ENCODE measurements around the gene C2orf66.

The C2orf66 gene

DNA sequence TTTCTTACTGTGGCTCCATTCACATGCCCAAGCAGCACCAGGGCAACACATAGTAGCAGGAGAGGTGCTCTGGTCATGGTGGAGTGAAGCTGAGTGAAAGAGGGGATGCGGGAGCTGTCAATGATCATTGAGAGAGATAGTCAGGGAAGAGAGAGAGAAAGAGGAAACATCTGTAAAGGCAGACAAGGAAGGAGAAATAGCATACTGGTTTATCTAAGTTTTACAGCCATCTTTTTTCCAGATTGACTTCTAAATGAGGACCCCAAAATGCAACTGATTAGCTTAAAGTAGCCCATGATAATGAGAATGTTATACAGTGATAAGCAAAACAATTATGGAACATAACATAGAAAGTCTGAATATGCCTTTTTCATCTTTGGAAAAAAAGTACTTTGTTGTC, at the start of gene C2orf66:
Gene C2orf66, minus strand, starts transcription at position 96 of the 400 bp plus-strand sequence. Its CDS starts 19 bp downstream, at position 77.
- no peak for DNase-seq

DNA sequence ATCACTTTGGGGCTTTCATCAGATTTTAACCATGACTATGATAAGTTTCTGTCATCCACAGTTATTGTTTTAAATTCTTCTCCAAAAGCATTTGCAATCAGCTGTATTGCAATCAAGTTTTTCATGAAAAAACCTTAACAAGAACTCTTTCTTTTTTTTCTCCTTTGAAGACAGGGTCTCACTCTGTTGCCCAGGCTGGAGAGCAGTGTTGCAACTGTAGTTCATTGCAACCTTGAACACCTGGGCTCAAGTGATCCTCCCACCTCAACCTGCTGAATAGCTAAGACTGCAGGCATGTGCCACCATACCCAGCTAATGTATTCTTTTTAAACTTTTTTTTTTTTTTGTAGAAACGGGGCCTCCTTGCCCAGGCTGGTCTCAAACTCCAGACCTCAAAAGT, 45.5 kb upstream of the C2orf66 start:
- no peak for DNase-seq

- DNase-seq, result no peak
Measured at GRCh38 chr2:196853301-196854087, 44.3 kb upstream of the C2orf66 start.

DNA sequence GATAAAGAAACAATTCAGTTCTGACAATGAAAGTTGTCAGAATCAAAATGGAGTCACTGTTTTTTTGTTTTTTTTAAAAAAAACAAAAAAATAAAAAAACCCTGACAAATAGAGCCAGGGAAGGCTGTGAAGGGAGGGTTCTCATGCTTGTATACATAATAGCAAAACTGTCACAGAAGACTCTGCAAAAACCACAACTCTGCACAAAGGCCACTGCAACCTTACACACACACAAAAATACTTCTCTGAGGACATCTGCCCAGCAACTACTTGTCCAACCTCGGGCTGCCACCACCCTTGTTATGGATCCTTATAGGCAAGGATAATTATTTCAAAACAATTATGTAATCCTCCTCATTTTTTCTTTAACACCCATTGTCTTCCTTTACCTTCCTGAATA, 41.9 kb upstream of the C2orf66 start:
- DNase-seq, result no peak

GRCh38 chr2:196849895-196850294, 40.7 kb upstream of the C2orf66 start:
- DNase-seq, result no peak

GRCh38 chr2:196846295-196846694, 37.1 kb upstream of the C2orf66 start:
- DNase-seq, result no peak

- no peak for DNase-seq
Measured at GRCh38 chr2:196845371-196845770, 36.2 kb upstream of the C2orf66 start.

GRCh38 chr2:196840171-196840570, 31.0 kb upstream of the C2orf66 start:
- DNase-seq, result no peak

DNA sequence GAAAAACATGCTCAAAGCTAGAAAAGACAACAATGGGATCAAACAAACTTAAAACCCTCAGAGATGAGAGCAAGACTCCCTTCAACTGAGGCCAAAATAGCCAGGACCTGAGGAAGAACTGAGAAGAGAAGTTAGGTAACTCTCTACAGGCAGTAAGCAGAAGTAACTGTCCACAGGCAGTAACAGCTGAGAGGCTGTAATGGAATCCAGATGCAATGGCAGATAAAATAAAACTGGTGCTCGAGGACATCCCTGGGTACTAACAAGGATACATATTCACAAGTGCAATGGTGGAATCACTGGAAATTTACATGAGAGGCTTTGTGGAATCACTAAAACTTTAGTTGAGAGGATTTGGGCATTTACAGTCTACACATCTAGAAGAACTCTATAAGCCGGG, 30.4 kb upstream of the C2orf66 start:
- no peak for DNase-seq

- no peak for DNase-seq
Measured at GRCh38 chr2:196836440-196836839, 27.3 kb upstream of the C2orf66 start.

DNA sequence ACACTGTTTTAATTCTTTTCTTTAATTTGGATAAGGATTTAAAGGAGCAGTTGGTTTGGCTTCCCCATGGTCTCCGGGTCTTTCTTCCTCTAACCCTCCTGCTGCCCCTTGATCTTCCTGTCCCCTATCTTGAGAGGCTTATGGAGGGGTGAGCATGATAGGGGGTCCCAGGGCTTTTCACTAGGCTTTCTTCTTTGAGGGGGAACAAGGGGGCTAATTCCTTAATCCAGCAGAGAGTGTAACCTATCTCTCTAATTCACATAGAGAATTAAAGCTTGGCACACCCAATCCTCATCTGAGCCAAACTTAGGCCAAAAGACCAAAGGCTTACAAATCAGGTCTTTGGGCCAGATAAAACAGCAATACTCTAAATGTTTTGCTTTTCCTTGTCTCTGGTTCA, 21.5 kb upstream of the C2orf66 start:
- DNase-seq, result no peak

- no peak for DNase-seq
Measured at GRCh38 chr2:196827356-196827755, 18.2 kb upstream of the C2orf66 start.

DNA sequence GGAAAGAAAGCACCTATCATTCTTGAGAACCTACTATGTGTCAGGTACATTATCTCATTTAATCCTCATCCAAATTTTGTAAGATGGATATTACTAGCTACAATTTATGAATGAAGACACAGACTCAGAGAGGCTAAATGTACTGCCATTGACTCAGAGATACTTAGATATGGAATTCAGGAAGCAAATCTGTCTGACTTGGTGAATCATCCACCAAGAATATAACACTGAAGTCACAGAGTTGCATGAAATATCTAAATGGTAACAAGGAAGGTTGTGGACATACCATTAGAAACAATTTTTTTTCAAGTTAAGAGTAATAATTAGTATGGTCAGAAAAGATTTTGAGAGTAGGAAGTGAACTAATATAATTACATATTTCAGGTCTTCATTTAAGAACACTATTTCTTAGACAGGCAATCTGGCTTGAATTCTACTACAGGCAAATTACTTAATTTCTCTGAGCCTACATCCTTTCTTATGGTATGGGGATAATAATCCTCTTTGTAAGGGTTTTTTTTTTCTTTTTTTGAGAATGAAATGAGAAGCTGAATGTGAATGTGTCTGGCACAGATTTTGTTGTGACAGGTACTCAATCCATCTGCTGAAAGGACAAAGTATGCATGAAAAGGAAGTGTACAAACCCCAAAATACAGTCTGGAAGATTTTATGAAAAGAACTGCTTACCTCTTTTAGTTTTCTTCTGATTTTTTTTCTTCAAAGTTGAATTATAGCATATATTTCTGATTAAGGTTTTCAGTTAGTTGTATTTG, 14.8 kb upstream of the C2orf66 start:
- no peak for DNase-seq

DNA sequence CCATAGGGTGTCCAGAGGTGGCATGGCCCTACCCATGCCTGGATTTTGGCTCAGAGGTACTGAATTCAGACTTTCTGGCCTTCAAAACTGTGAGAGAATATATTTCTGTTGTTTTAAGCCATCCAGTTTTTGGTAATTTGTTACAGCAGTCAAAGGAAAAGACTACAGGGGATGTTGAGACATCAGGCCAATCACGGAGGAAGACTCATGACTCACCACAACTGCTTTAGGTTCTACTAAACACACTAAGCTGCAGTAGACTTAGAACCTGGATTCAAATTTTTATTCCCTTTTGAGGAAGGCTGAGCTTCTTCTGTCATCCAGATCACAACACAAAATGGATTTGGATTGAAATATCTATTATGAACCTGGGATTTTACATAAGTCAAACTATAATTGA, 12.0 kb upstream of the C2orf66 start:
- DNase-seq, result no peak

DNA sequence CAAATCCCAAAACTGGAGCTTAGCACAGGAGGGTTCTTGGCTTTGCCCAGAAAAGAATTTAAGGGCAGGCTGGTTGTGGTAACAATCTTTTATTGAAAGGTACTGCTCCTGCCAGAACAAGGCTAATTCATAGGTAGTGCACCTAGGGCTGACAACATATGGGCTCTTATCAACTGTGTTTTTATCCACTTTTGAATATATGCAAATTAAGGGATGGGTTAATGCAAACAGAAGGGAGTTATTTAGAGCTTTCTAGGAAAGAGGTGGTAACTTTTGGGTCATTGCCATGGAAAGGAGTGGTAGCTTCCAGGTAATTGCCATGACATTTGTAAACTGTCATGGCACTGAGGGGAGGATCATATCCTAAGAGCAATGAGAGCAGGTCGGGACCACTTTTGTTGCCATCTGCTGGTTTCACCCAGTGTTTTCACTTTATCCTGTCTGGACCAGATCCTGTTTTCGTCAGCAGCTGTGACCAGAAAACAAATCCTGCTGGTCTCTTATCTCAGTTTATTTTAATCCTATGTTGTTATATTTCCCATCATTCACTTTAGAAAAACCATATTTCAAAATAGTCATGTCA, 981 bp downstream of the C2orf66 start:
- no peak for DNase-seq

DNA sequence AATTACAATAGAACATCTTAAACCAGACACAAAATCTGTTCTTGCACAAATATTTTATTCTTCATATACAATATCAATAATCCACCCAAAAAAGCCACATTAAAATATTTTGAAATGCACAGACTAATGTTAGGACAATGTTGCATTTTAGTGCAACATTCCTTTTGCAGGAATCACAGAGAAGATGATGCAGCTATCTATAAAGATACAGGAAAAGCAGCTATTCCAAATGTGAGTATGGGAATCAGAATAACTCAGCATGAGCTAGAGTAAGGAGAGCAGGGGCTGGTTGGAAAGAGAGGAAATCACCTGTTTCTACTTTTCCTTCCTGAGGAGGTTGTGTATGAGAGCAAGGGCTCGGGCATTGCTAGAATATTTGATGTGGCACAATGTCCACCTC, 4.8 kb downstream of the C2orf66 start:
- no peak for DNase-seq

DNA sequence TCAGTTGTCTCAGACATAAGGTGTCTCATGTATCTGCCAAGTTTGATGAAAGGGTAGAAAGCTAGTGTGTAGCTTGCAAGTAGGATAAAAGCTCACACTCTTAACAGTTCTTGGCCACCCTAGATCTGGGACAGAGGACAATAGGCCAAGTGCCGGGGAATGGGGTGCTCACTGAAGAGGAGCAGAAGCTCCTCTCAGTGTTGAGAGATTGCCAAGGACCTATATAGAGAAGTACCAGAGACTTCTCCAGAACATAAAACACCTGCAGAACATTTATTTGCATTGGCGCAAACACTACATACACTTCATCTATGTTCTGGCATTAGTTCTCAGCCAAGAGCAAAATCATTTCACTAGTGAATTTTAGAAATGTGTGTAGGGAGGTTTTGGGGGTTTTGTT, 6.8 kb downstream of the C2orf66 start:
- DNase-seq, result no peak

DNA sequence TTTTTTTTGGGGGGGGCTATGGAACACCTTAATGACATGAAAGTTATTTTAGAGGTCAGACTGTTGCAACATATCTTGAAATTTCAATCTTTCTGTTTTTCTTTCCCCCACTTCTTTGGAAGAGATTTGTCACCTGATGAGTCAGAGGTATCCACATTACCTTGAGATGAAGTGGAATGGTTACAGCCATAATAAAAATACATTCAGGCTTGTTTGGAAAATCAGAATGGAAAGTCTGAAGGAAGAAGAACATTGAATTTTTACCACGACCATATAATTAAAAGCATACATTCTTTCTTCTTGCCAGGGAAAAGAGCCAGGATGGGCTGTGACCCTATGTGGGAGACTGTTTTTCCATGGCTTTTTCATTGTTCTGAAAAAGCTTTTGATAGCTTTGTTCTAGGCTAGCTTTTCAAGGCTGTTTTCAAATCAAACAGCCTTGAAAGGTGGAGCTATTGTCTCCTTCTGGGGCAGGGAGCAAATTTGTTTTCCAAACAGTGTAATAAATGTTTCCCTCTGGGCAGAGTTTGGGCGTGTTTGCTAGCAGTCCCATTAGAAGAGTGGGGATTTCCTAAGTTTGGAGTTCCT, 7.4 kb downstream of the C2orf66 start:
- no peak for DNase-seq

GRCh38 chr2:196798980-196799379, 10.2 kb downstream of the C2orf66 start:
- no peak for DNase-seq

DNA sequence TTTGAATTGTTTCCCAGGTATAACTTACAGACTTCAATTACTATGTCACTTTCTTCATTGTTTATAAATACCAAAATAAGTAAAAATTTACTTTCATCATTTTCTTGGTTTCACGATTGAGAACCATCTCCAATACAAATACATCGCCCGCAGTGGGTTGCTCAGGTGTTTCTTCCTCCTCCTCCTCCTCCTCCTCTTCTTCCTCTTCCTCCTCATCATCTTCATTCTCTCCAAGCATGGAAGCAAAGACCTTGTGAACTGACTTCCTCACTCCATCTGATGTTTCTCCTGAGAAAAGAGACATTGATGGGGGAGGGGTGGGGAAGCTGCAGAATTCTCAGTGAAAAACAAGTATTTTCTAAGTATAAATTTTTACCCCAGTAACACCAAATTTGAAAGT, 16.3 kb downstream of the C2orf66 start:
- DNase-seq, result no peak

- no peak for DNase-seq
Measured at GRCh38 chr2:196783431-196784094, 25.6 kb downstream of the C2orf66 start.

GRCh38 chr2:196767101-196767500, 42.1 kb downstream of the C2orf66 start:
- no peak for DNase-seq

DNA sequence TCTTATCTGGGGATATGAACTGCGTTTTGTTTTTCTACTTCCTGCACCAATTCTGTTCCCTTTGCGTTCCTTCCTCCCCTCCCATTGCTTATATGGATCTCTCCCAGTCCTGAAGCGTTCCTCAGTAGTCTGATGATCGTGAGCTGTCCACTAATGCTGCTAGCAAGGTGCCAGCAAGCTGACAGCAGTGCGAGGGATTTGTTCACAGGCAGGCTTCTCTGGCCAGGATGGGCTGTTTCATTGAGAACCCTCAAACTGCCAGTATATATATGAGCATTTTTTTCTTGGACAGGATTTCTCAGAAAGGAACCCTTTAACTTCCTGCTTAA, 49.8 kb downstream of the C2orf66 start:
- no peak for DNase-seq
